Omental fat pad (tissue), 4 donors: Measurements from ENCODE around the gene NOL11. TPM values are rescaled to one million over a fixed set of nuclear protein-coding genes. Genes with fewer than 3 reads are reported as not detected.
"Not testable (repeated sequence)": the region's sequence is repeated elsewhere in the genome, so short reads cannot be mapped to it uniquely, and the experiment has no call there.

Experiments used
- ATAC-seq: fragments of 150-250 bp; one replicate; pipeline ENCODE4 v1.9.1; 2016; ENCODE audit warnings: mild to moderate bottlenecking, moderate library complexity; ENCODE audit not compliant: low FRiP score
- DNase-seq: peaks from one replicate; pipeline ENCODE4 v3.0.0-alpha.2; 2019; ENCODE audit warnings: low spot score
- CTCF ChIP-seq, 3 donors: fragments of 450-650 bp; IDR thresholded peaks; one replicate each; pipeline ENCODE4 v1.5.1; 2016 to 2017; ENCODE audit warnings: antibody characterized with exemption in 3 of 3, mild to moderate bottlenecking in 3 of 3, moderate library complexity in 2 of 3
- total RNA-seq, 4 donors: library from RNA; depleted of rRNA; stranded (reverse); fragments of >200 nt; gene quantifications; one replicate each; pipeline ENCODE4 v1.1.0, GENCODE V29; 2016

Gene NOL11
- total RNA-seq, 4 donors from 2014 or later: 22.1 to 44.2 (median 28.2) TPM

GRCh38 chr17:67753026-67753425 lies 35.3 kb downstream of the NOL11 start:
- DNase-seq (no peak), ATAC-seq (no peak)
- no peak for TF ChIP-seq CTCF (IDR thresholded peaks at IDR 0.05)

GRCh38 chr17:67754001-67754400 lies 36.3 kb downstream of the NOL11 start:
- TF ChIP-seq CTCF (IDR thresholded peaks at IDR 0.05): no peak
- DNase-seq (no peak), ATAC-seq (no peak)

GRCh38 chr17:67754686-67755085 lies 37.0 kb downstream of the NOL11 start:
- ATAC-seq, DNase-seq: not testable (repeated sequence)

GRCh38 chr17:67756766-67757165 lies 39.0 kb downstream of the NOL11 start:
- ATAC-seq, DNase-seq: not testable (repeated sequence)

GRCh38 chr17:67759355-67760171 lies 41.8 kb downstream of the NOL11 start:
- TF ChIP-seq CTCF (IDR thresholded peaks at IDR 0.05): no peak
- ATAC-seq (no peak), DNase-seq (no peak)

GRCh38 chr17:67765623-67766022 lies 47.9 kb downstream of the NOL11 start:
- ATAC-seq (no peak), DNase-seq (no peak)
- TF ChIP-seq CTCF (IDR thresholded peaks at IDR 0.05): no peak

GRCh38 chr17:67769231-67769630 lies 51.5 kb downstream of the NOL11 start:
- ATAC-seq: no peak
- no peak for DNase-seq
- TF ChIP-seq CTCF (IDR thresholded peaks at IDR 0.05): no peak

GRCh38 chr17:67770539-67770938 lies 52.8 kb downstream of the NOL11 start:
- no peak for TF ChIP-seq CTCF (IDR thresholded peaks at IDR 0.05)
- ATAC-seq (no peak), DNase-seq (no peak)
